ENCODE data around the gene LZTR1.

Gene LZTR1

DNA sequence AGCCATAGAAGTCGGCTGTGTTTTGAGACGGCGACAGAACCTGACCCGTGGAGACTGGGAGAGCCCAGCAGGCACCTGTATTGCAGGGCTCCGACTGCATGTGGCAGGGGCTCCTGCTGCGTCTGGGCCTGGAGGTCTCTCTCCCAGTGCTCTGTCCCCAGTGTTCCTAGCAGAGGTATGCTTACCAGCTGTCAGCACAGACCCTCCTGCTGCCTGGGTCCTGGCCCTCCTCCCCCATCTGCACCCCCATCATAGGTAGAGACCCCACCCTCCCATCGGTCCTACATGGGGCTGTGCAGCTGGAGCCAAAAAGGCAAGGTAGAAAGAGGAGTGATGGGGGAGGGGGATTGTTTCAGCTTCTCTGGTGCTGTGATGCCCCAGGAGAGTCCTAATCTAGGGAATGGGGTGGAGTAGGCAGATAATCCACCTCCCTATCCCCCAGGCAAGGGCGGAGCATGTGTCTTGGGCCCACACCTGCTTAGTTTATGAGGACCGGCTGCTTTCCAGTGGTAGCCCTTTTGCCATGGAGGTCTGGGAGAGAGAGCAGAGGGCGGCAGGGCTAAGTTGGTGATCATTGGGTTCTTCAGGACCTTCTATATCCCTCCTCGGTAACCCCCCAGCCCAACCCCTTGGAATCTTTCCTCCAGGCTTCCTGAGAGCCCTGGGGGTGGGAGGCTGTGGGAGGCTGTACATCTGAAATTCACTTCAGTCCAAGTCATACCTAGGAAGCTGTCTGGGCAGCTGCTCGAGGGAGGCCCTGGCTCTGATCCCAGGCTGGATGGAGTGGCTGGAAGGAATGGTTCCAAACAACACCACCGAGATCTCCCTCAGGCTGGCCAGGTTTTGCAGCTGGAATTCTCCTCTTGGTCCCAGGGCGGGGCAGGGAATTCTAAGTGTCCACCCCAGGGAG is 44.9 kb downstream of the LZTR1 start:
- no peaks in the 10 kb centered on the region for H3K4me1 ChIP-seq (ENCODE audit: control insufficient read depth, insufficient read depth, low read length)
- no peaks in the 10 kb centered on the region for H3K9me3 ChIP-seq (ENCODE audit: control insufficient read depth, insufficient read depth, low read length)
- H3K9ac ChIP-seq (ENCODE audit: low read depth, low read length) = no peak overlapping the region
- no peaks in the 10 kb centered on the region for H3K36me3 ChIP-seq (ENCODE audit: control insufficient read depth, insufficient read depth, low read length)
- H3K27ac ChIP-seq (ENCODE audit: low read depth, low read length) = no peak overlapping the region
- no peak overlapping the region for H3K4me3 ChIP-seq (ENCODE audit: low read depth, low read length)
- peaks cover 16% of the 10 kb centered on the region for H3K27me3 ChIP-seq (ENCODE audit: control insufficient read depth, insufficient read depth, low read length)

DNA sequence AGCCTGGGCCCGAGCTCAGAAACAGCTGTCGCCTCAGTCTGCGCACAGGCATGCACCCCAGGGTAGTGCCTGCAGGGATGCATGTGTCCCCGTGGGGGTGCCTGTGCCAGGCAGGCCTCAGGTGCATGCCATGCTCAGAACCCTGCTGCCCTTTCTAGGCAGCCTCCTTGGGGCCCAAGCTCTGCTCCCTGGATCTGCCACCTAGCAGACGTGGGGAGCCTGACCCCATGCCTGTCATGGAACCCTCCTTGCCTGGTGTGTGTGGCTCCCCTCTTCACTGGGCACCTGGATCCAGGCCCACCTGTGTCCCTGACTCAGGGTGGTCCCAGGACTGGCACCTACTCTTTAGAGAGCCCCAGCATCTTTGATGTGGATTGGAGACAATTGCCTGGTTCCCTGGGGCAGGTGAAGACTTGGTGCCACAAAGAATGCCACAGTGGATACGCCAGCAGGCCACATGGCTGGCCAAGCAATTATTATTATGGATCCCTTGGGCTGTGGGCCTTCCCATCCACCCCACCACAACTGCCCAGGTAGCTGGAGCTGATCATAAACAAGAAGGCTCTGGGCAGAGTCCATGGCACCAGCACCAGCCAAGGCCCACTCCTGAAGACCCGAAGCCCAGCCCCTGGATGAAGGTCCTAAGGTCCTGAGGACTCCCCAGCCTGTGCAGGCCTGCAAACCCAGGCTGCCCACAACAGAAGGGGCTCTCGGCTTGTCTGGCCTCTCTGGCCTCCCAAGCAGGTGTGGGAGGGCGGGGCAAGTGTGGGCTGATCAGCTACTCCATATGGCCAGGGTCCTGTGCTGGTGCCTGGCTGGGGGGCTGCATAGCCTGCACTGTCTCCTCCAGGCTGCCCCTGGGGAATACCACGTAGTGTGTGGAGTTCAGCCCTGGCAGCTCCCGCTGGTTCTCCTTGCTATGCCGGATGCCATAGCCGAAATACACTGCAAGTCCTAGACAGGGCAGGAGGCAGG is 46.5 kb downstream of the LZTR1 start:
- peaks cover 31% of the 10 kb centered on the region for H3K27me3 ChIP-seq (ENCODE audit: control insufficient read depth, insufficient read depth, low read length)
- no peaks in the 10 kb centered on the region for H3K9me3 ChIP-seq (ENCODE audit: control insufficient read depth, insufficient read depth, low read length)
- H3K4me1 ChIP-seq (ENCODE audit: control insufficient read depth, insufficient read depth, low read length) = peaks cover 5% of the 10 kb centered on the region; the same call in 1 of the 2 replicates
- H3K4me3 ChIP-seq (ENCODE audit: low read depth, low read length) = no peak overlapping the region
- H3K9ac ChIP-seq (ENCODE audit: low read depth, low read length) = no peak overlapping the region
- H3K36me3 ChIP-seq (ENCODE audit: control insufficient read depth, insufficient read depth, low read length) = no peaks in the 10 kb centered on the region
- no peak overlapping the region for H3K27ac ChIP-seq (ENCODE audit: low read depth, low read length)

DNA sequence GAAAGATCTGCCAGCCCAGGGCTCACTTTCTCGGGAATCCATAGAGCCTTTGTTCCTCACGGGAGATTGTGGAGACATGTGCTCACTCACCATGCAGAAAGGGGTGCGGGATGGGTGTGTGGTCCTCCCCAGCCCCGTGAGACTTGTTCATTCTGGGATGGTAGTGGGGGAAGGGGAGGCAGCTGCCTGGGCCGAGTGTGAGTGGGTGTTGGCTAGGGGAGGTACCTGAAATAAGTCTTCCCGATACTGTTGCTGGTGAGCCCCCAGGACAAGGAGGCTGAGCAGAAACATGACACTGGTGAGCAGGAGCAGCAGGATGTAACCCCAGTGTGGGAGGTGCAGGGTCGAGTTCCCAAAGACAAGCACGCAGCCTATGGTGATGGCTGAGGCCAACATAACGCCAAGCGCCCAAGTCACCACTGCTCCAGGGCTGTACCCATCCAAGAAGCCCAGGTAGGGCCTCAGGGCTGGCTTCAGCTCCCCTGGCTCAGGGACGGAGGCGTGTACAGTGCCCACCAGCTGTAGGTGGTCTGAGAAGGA is 47.5 kb downstream of the LZTR1 start:
- peaks cover 5% of the 10 kb centered on the region; the same call in 1 of the 2 replicates for H3K4me1 ChIP-seq (ENCODE audit: control insufficient read depth, insufficient read depth, low read length)
- no peak overlapping the region for H3K4me3 ChIP-seq (ENCODE audit: low read depth, low read length)
- no peak overlapping the region for H3K27ac ChIP-seq (ENCODE audit: low read depth, low read length)
- H3K27me3 ChIP-seq (ENCODE audit: control insufficient read depth, insufficient read depth, low read length) = peaks cover 34% of the 10 kb centered on the region
- no peaks in the 10 kb centered on the region for H3K36me3 ChIP-seq (ENCODE audit: control insufficient read depth, insufficient read depth, low read length)
- H3K9ac ChIP-seq (ENCODE audit: low read depth, low read length) = no peak overlapping the region
- no peaks in the 10 kb centered on the region for H3K9me3 ChIP-seq (ENCODE audit: control insufficient read depth, insufficient read depth, low read length)

DNA sequence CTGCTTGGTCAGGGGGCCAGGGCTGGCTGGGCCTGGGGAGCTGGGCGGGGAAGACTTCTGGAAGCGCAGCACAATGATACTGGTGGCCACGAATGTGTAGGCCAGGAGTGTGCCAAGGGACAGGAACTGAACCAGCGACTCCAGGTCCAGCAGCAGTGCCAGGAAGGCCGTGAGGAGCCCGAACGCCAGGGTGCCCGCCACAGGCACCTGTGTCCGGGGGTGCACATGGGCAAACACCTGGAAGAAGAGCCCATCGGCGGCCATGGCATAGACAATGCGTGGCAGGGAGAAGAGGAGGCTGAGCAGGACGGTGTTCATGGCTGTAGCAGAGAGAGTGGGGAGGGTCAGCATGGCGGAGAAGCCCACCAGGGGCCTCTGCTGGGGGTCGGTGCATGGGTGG is 47.9 kb downstream of the LZTR1 start:
- Histone ChIP-seq H3K27me3 (ENCODE audit: control insufficient read depth, insufficient read depth, low read length) (peaks cover 34% of the 10 kb centered on the region), H3K36me3 (ENCODE audit: control insufficient read depth, insufficient read depth, low read length) (no peaks in the 10 kb centered on the region), H3K27ac (ENCODE audit: low read depth, low read length) (no peak overlapping the region), H3K9ac (ENCODE audit: low read depth, low read length) (no peak overlapping the region), H3K9me3 (ENCODE audit: control insufficient read depth, insufficient read depth, low read length) (no peaks in the 10 kb centered on the region), H3K4me1 (ENCODE audit: control insufficient read depth, insufficient read depth, low read length) (peaks cover 5% of the 10 kb centered on the region; the same call in 1 of the 2 replicates), H3K4me3 (ENCODE audit: low read depth, low read length) (no peak overlapping the region)

DNA sequence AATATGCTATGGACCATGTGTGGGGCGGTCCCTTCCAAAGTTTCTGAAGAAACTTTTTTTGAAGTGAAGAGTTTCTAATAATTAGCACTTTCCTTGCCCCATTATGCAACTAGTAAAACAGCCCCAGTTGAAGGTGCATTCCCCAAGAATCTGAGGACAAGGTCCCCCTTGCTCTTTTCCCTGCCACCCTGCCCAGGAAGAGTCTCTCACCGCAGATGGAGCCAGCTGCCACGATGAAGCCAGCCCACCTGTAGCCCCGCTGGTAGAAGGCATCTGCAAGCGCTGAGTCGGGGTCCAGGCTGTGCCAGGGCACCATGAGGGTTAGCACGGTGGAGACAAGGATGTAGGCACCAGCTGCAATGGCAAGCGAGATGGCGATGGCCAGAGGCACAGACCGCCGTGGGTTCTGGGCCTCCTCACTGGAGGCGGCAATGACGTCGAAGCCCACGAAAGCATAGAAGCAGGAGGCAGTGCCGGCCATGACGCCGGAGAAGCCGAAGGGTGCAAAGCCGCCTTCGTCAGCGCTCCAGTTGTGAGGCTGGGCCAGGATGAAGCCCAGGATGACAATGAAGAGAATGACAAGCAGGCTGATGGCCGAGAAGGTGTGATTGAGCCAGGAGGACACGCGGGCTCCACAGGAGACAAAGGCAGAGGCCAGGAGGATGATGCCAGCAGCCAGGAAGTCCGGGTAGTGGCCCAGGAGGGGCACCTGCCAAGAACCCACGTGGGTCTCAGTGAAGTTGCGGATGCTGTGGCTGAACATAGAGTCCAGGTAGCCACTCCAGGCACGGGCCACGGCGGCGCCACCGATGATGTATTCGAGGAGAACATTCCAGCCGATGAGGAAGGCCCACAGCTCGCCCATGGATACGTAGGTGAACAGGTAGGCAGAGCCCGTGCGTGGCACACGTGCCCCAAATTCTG is 48.8 kb downstream of the LZTR1 start:
- H3K27me3 ChIP-seq (ENCODE audit: control insufficient read depth, insufficient read depth, low read length) = peaks cover 34% of the 10 kb centered on the region
- H3K4me3 ChIP-seq (ENCODE audit: low read depth, low read length) = no peak overlapping the region
- no peak overlapping the region for H3K9ac ChIP-seq (ENCODE audit: low read depth, low read length)
- H3K9me3 ChIP-seq (ENCODE audit: control insufficient read depth, insufficient read depth, low read length) = no peaks in the 10 kb centered on the region
- H3K4me1 ChIP-seq (ENCODE audit: control insufficient read depth, insufficient read depth, low read length) = peaks cover 5% of the 10 kb centered on the region; the same call in 1 of the 2 replicates
- H3K27ac ChIP-seq (ENCODE audit: low read depth, low read length) = no peak overlapping the region
- no peaks in the 10 kb centered on the region for H3K36me3 ChIP-seq (ENCODE audit: control insufficient read depth, insufficient read depth, low read length)

DNA sequence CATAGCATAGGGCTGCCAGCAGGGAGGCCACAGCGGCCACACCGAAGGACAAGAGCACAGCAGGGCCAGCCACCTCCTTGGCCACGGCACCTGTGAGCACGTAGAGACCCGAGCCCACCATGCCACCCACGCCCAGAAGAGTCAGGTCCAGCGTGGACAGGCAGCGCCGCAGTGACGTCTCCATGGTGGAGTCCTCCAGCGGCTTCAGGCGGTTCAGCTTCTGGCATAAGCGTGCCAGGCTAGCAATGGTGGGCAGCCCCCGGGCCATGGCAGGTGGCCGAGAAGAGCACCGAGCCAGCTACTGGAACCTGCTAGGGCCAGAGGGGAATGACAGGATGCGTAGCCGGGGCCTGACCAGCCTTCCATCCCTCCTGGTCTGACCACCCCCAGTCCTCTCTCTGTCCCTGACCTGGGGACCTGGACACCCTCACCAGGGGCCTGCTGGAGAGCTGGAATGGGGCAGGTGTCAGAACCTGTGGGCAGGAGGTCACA is 49.5 kb downstream of the LZTR1 start:
- H3K9me3 ChIP-seq (ENCODE audit: control insufficient read depth, insufficient read depth, low read length) = no peaks in the 10 kb centered on the region

DNA sequence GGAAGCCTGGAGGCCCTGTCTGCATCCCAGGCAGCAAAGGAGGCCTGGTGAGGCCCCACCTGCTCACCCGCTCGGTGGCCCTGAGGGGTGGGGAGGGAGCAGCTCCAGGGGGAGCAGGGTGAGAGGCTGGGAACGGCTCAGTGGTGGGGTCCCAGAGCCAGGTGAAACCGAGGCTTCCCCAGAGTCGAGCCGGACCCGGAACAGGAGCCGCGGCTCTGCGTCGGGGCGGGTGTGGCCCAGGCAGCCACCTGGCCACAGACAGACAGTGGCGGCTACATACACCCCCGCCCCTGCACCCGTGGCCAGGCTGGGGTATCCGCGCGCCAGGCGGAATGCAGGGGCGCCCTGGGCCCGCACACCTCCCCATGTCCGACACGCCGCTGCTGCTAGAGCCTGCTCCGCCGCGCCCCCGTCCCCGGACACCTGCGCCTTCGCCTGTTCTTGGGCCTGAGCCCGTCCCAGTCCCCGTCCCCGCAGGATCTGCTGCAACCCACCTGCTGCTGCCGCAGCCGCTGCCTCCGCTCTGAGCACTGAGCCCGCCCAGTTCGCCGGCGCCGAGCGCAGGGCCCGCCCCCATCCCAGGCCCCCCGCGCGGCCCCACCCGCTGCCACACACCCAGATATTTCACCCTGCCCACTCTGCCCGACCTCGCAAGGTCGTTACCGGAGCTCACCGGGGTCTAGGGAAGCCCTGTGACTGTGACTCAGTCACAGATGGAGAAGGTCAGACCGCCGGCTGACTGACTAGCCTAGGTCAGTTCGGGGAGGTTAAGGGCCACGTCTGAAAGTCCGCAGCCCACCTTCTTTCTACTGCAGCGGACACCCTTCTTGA is 50.2 kb downstream of the LZTR1 start, which contains the start of gene SLC7A4:
Gene SLC7A4 (minus strand): TSS at position 525 of the 831 bp plus-strand sequence. CDS start 749 bp downstream, outside the sequence.
- Histone ChIP-seq H3K27ac (ENCODE audit: low read depth, low read length) (no peak within 1 kb of the TSS), H3K9me3 (ENCODE audit: control insufficient read depth, insufficient read depth, low read length) (no peaks in the 10 kb centered on the region), H3K9ac (ENCODE audit: low read depth, low read length) (no peak within 1 kb of the TSS), H3K4me3 (ENCODE audit: low read depth, low read length) (peak within 1 kb of the TSS; percentile 64), H3K27me3 (ENCODE audit: control insufficient read depth, insufficient read depth, low read length) (peaks cover 34% of the 10 kb centered on the region), H3K4me1 (ENCODE audit: control insufficient read depth, insufficient read depth, low read length) (peaks cover 5% of the 10 kb centered on the region; the same call in 1 of the 2 replicates), H3K36me3 (ENCODE audit: control insufficient read depth, insufficient read depth, low read length) (no peaks in the 10 kb centered on the region)

More for the DNA sequence above, 49.5 kb downstream of the LZTR1 start:
- Histone ChIP-seq H3K27ac (ENCODE audit: low read depth, low read length) (no peak overlapping the region), H3K36me3 (ENCODE audit: control insufficient read depth, insufficient read depth, low read length) (no peaks in the 10 kb centered on the region), H3K9ac (ENCODE audit: low read depth, low read length) (no peak overlapping the region), H3K4me1 (ENCODE audit: control insufficient read depth, insufficient read depth, low read length) (peaks cover 5% of the 10 kb centered on the region; the same call in 1 of the 2 replicates), H3K27me3 (ENCODE audit: control insufficient read depth, insufficient read depth, low read length) (peaks cover 34% of the 10 kb centered on the region), H3K4me3 (ENCODE audit: low read depth, low read length) (peak overlapping the region; percentile 64)

DNA sequence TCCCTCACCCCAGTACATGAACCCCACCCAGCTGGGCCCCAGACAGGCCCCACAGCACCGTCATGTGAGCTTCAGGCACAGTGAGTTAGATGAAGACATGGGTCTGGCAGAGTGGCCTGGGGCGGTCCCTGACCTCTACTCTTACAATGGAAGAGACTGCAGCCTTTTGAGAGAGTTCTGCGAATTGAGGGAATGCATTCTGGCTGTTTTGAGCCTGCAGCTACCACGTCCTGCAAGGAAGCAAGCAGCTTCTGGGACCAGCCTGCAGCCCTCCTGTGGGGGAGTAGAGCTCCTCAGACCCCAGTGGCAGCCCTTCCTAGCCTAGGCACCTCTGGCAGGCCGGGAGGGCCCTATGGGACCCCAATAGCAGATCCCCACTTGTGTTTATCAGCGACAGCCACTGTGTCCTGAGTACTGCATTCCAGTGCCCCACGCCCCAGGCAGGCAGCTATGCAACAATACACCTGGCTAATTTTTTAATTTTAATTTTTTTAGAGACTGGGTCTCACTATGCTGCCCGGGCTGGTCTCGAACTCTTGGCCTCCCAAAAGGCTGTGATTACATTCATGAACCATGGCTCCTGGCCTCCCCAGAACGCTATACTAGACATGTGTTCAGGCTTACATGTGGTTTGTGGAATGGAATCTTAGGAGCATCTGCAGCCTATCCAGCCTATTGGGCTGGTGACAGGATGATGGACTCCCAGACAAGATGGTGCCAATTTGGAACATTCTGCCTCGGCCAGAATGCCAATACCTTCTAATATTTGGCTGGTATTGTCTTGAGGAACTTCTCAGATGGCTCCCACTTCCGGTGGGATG is 51.0 kb downstream of the LZTR1 start:
- peaks cover 34% of the 10 kb centered on the region for H3K27me3 ChIP-seq (ENCODE audit: control insufficient read depth, insufficient read depth, low read length)
- no peaks in the 10 kb centered on the region for H3K9me3 ChIP-seq (ENCODE audit: control insufficient read depth, insufficient read depth, low read length)
- no peak overlapping the region for H3K9ac ChIP-seq (ENCODE audit: low read depth, low read length)
- no peak overlapping the region for H3K27ac ChIP-seq (ENCODE audit: low read depth, low read length)
- peak overlapping the region; percentile 64 for H3K4me3 ChIP-seq (ENCODE audit: low read depth, low read length)
- H3K4me1 ChIP-seq (ENCODE audit: control insufficient read depth, insufficient read depth, low read length) = peaks cover 5% of the 10 kb centered on the region; the same call in 1 of the 2 replicates
- H3K36me3 ChIP-seq (ENCODE audit: control insufficient read depth, insufficient read depth, low read length) = no peaks in the 10 kb centered on the region

DNA sequence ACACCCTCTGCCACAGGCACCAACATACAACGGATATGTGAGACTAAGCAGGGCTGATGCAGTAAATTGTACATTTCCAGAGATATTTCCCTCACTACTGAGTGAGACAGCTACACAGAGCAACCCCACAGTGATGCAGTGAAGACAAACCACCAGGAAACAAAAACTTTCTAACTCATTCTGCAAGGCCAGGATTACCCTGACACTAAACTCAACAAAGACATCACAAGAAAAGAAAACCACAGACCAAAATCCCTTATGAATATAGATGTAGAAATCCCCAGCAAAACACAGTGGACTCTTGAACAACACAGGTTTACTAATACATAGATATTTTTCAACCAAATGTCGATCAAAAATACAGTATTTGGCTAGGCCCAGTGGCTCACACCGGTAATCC is 51.8 kb downstream of the LZTR1 start:
- H3K9me3 ChIP-seq (ENCODE audit: control insufficient read depth, insufficient read depth, low read length) = no peaks in the 10 kb centered on the region
- H3K4me3 ChIP-seq (ENCODE audit: low read depth, low read length) = no peak overlapping the region
- no peak overlapping the region for H3K9ac ChIP-seq (ENCODE audit: low read depth, low read length)
- no peak overlapping the region for H3K27ac ChIP-seq (ENCODE audit: low read depth, low read length)
- H3K4me1 ChIP-seq (ENCODE audit: control insufficient read depth, insufficient read depth, low read length) = peaks cover 5% of the 10 kb centered on the region; the same call in 1 of the 2 replicates
- peaks cover 34% of the 10 kb centered on the region for H3K27me3 ChIP-seq (ENCODE audit: control insufficient read depth, insufficient read depth, low read length)
- no peaks in the 10 kb centered on the region for H3K36me3 ChIP-seq (ENCODE audit: control insufficient read depth, insufficient read depth, low read length)
